GM21360 (cell line): Measurements from ENCODE around the gene AFAP1L2.
"Not testable (repeated sequence)": the region's sequence is repeated elsewhere in the genome, so short reads cannot be mapped to it uniquely, and the experiment has no call there.

Source experiments
- ATAC-seq: cut with Tn5 transposase; IDR thresholded peaks from one replicate; pipeline ENCODE4 v1.9.1; 2021; ENCODE audit warnings: mild to moderate bottlenecking, moderate library complexity; ENCODE audit not compliant: unreplicated experiment

The AFAP1L2 gene

GRCh38 chr10:114364726-114365125 lies 39.6 kb downstream of the AFAP1L2 start:
- no peak for ATAC-seq

- no peak for ATAC-seq
Observed at GRCh38 chr10:114363745-114364454, 40.4 kb downstream of the AFAP1L2 start.

GRCh38 chr10:114362826-114363355 lies 41.4 kb downstream of the AFAP1L2 start:
- ATAC-seq, result no peak

- no peak for ATAC-seq
Observed at GRCh38 chr10:114359953-114360345, 44.4 kb downstream of the AFAP1L2 start.

GRCh38 chr10:114359041-114359952 lies 45.0 kb downstream of the AFAP1L2 start:
- no peak for ATAC-seq

- ATAC-seq, result no peak
Observed at GRCh38 chr10:114357515-114357996, 46.7 kb downstream of the AFAP1L2 start.

GRCh38 chr10:114356751-114357514 lies 47.4 kb downstream of the AFAP1L2 start:
- ATAC-seq, result no peak

- no peak for ATAC-seq
Observed at GRCh38 chr10:114356126-114356525, 48.2 kb downstream of the AFAP1L2 start.

GRCh38 chr10:114353383-114353782 lies 50.9 kb downstream of the AFAP1L2 start:
- no peak for ATAC-seq

- no peak for ATAC-seq
Observed at GRCh38 chr10:114352653-114353298, 51.5 kb downstream of the AFAP1L2 start.

GRCh38 chr10:114350751-114351150 lies 53.6 kb downstream of the AFAP1L2 start:
- no peak for ATAC-seq

GRCh38 chr10:114349522-114350215 lies 54.6 kb downstream of the AFAP1L2 start:
- no peak for ATAC-seq

- not testable (repeated sequence) for ATAC-seq
Observed at GRCh38 chr10:114349071-114349470, 55.2 kb downstream of the AFAP1L2 start.

- ATAC-seq, result no peak
Observed at GRCh38 chr10:114347791-114348190, 56.5 kb downstream of the AFAP1L2 start.

GRCh38 chr10:114347241-114347640 lies 57.1 kb downstream of the AFAP1L2 start:
- no peak for ATAC-seq

GRCh38 chr10:114346176-114347031 lies 57.9 kb downstream of the AFAP1L2 start:
- no peak for ATAC-seq

- no peak for ATAC-seq
Observed at GRCh38 chr10:114345701-114346100, 58.6 kb downstream of the AFAP1L2 start.

GRCh38 chr10:114343623-114344505 lies 60.4 kb downstream of the AFAP1L2 start:
- ATAC-seq, result no peak
